IPS DF 19.7 (cell line): Measurements from ENCODE around the gene PTPRM.

Experiments
- DNase-seq: peaks from one replicate; pipeline ENCODE4 v3.0.0-alpha.2; 2013; ENCODE audit warnings: low read depth, low spot score

Gene PTPRM

GRCh38 chr18:7567474-7568425 is 634 bp downstream of the PTPRM start:
- DNase-seq: no peak

GRCh38 chr18:7568426-7568825 is 1.3 kb downstream of the PTPRM start:
- DNase-seq: no peak

GRCh38 chr18:7571626-7572025 is 4.5 kb downstream of the PTPRM start:
- DNase-seq: no peak

GRCh38 chr18:7572822-7573221 is 5.7 kb downstream of the PTPRM start:
- DNase-seq: no peak

- no peak for DNase-seq
Measured at GRCh38 chr18:7575465-7576028, 8.4 kb downstream of the PTPRM start.

- DNase-seq: no peak
Measured at GRCh38 chr18:7576077-7576476, 9.0 kb downstream of the PTPRM start.

GRCh38 chr18:7576685-7577084 is 9.6 kb downstream of the PTPRM start:
- DNase-seq: no peak

GRCh38 chr18:7577706-7578105 is 10.6 kb downstream of the PTPRM start:
- DNase-seq: peak; percentile 87

GRCh38 chr18:7579176-7579917 is 12.2 kb downstream of the PTPRM start:
- DNase-seq: no peak

- DNase-seq: no peak
Measured at GRCh38 chr18:7579918-7580542, 12.9 kb downstream of the PTPRM start.

- no peak for DNase-seq
Measured at GRCh38 chr18:7584646-7585275, 17.6 kb downstream of the PTPRM start.

- no peak for DNase-seq
Measured at GRCh38 chr18:7585276-7585670, 18.2 kb downstream of the PTPRM start.

GRCh38 chr18:7586379-7586778 is 19.3 kb downstream of the PTPRM start:
- no peak for DNase-seq

- no peak for DNase-seq
Measured at GRCh38 chr18:7590826-7591560, 23.9 kb downstream of the PTPRM start.

- DNase-seq: no peak
Measured at GRCh38 chr18:7592305-7593071, 25.4 kb downstream of the PTPRM start.

- no peak for DNase-seq
Measured at GRCh38 chr18:7593218-7593819, 26.2 kb downstream of the PTPRM start.

- DNase-seq: no peak
Measured at GRCh38 chr18:7596147-7596546, 29.0 kb downstream of the PTPRM start.

- DNase-seq: no peak
Measured at GRCh38 chr18:7597500-7597899, 30.4 kb downstream of the PTPRM start.

- DNase-seq: no peak
Measured at GRCh38 chr18:7598167-7599047, 31.3 kb downstream of the PTPRM start.
